Measurements from ENCODE around the gene FOXK1.

DNA sequence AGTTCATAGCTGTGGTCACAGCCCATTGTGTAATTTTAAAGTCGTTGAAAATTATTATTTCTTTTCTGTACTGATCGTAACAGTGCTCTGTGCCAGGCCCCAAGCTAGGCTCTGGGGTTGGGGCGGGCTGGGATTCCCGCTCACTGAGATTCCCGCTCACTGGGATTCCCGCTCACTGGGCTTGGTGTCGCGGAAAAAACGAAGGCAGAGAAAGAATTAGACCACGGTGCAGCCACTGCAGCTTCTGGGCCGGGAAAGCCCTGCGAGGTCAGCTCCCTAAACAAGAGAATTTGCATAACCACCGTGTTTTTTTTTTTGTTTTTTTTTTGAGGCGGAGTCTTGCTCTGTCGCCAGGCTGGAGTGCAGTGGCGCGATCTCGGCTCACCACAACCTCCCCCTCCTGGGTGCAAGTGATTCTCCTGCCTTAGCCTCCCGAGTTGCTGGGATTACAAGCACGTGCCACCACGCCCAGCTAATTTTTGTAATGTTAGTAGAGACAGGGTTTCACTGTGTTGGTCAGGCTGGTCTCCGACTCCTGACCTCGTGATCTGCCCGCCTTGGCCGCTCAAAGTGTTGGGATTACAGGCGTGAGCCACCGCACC lies 31.2 kb downstream of the FOXK1 start:
- TF ChIP-seq FOXM1 (IDR thresholded peaks at IDR 0.05; ENCODE audit: borderline replicate concordance), result no peak
- no peak for TF ChIP-seq HDGF (IDR thresholded peaks at IDR 0.05; ENCODE audit: borderline replicate concordance)

Data from HEK293T (cell line).